Measurements from ENCODE around the gene LMTK3. TPM values are rescaled to one million over a fixed set of nuclear protein-coding genes. Genes with fewer than 3 reads are reported as not detected.
A peak's percentile ranks its signal among the peaks of the same experiment; 100 is the strongest.

LMTK3 gene
- total RNA-seq, 1 donor, result not detected

- DNase-seq (ENCODE audit: insufficient read length, low spot score, missing footprints), result peak; percentile 99
- Histone ChIP-seq H3K4me2 (ENCODE audit: insufficient read depth, low read length) (peak overlapping the region; percentile 82), H3K27ac (ENCODE audit: low read depth, low read length) (peak overlapping the region; percentile 79), H3K36me3 (ENCODE audit: insufficient read depth, low read length) (peaks cover 35% of the 10 kb centered on the region), H3K79me2 (ENCODE audit: insufficient read depth, low read length) (peaks cover 22% of the 10 kb centered on the region), H3K4me3 (ENCODE audit: insufficient read depth, low read length) (peak overlapping the region; percentile 95), H3K9me3 (ENCODE audit: low read depth, low read length) (no peaks in the 10 kb centered on the region), H2AFZ (ENCODE audit: low read length) (peak overlapping the region; percentile 73), H4K20me1 (ENCODE audit: insufficient read depth, low read length) (peaks cover 29% of the 10 kb centered on the region), H3K4me1 (ENCODE audit: insufficient read depth, low read length) (peaks cover 25% of the 10 kb centered on the region), H3K27me3 (ENCODE audit: insufficient read depth, low read length) (no peaks in the 10 kb centered on the region)
- no peak for TF ChIP-seq CTCF (IDR thresholded peaks at IDR 0.05; ENCODE audit: extremely low read depth, low read depth, low read length)
These were observed 42.8 kb downstream of the LMTK3 start for GRCh38 chr19:48468772-48469288.

GRCh38 chr19:48466561-48467325 lies 44.9 kb downstream of the LMTK3 start:
- H3K36me3 ChIP-seq (ENCODE audit: insufficient read depth, low read length), result peaks cover 17% of the 10 kb centered on the region
- no peaks in the 10 kb centered on the region for H3K9me3 ChIP-seq (ENCODE audit: low read depth, low read length)
- TF ChIP-seq CTCF (IDR thresholded peaks at IDR 0.05; ENCODE audit: extremely low read depth, low read depth, low read length), result no peak
- peaks cover 25% of the 10 kb centered on the region for H3K4me1 ChIP-seq (ENCODE audit: insufficient read depth, low read length)
- H3K4me2 ChIP-seq (ENCODE audit: insufficient read depth, low read length), result peak overlapping the region; percentile 29
- H4K20me1 ChIP-seq (ENCODE audit: insufficient read depth, low read length), result peaks cover 14% of the 10 kb centered on the region
- peaks cover 18% of the 10 kb centered on the region for H3K79me2 ChIP-seq (ENCODE audit: insufficient read depth, low read length)
- H3K27me3 ChIP-seq (ENCODE audit: insufficient read depth, low read length), result no peaks in the 10 kb centered on the region
- H3K4me3 ChIP-seq (ENCODE audit: insufficient read depth, low read length), result no peak overlapping the region
- H2AFZ ChIP-seq (ENCODE audit: low read length), result no peak overlapping the region
- DNase-seq (ENCODE audit: insufficient read length, low spot score, missing footprints), result peak; percentile 99
- H3K27ac ChIP-seq (ENCODE audit: low read depth, low read length), result no peak overlapping the region

DNA sequence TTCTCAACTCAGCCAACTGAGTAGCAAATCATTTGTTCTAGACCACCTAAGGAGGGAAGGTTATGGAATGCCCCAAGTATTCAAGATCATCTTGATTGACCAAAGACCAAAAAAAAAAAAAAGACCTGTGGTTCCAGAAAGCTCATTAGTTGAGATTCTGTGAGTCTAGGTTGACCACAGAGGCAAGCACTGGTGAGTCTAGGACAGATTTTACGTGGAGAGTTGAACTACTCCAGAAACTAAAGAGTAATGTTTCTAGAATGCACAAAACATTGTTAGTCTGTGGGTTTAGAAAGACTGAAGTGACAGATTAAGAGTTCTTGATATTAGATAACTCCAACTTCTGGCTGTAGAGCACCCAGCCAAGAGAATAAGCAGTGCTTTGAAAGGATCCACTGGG lies 46.4 kb downstream of the LMTK3 start:
- Histone ChIP-seq H4K20me1 (ENCODE audit: insufficient read depth, low read length) (peaks cover 5% of the 10 kb centered on the region), H3K4me2 (ENCODE audit: insufficient read depth, low read length) (no peak overlapping the region), H2AFZ (ENCODE audit: low read length) (no peak overlapping the region), H3K27me3 (ENCODE audit: insufficient read depth, low read length) (no peaks in the 10 kb centered on the region), H3K4me3 (ENCODE audit: insufficient read depth, low read length) (no peak overlapping the region), H3K27ac (ENCODE audit: low read depth, low read length) (no peak overlapping the region), H3K9me3 (ENCODE audit: low read depth, low read length) (no peaks in the 10 kb centered on the region), H3K4me1 (ENCODE audit: insufficient read depth, low read length) (peaks cover 20% of the 10 kb centered on the region), H3K36me3 (ENCODE audit: insufficient read depth, low read length) (peaks cover 2% of the 10 kb centered on the region), H3K79me2 (ENCODE audit: insufficient read depth, low read length) (peaks cover 5% of the 10 kb centered on the region)
- no peak for DNase-seq (ENCODE audit: insufficient read length, low spot score, missing footprints)
- no peak for TF ChIP-seq CTCF (IDR thresholded peaks at IDR 0.05; ENCODE audit: extremely low read depth, low read depth, low read length)

DNA sequence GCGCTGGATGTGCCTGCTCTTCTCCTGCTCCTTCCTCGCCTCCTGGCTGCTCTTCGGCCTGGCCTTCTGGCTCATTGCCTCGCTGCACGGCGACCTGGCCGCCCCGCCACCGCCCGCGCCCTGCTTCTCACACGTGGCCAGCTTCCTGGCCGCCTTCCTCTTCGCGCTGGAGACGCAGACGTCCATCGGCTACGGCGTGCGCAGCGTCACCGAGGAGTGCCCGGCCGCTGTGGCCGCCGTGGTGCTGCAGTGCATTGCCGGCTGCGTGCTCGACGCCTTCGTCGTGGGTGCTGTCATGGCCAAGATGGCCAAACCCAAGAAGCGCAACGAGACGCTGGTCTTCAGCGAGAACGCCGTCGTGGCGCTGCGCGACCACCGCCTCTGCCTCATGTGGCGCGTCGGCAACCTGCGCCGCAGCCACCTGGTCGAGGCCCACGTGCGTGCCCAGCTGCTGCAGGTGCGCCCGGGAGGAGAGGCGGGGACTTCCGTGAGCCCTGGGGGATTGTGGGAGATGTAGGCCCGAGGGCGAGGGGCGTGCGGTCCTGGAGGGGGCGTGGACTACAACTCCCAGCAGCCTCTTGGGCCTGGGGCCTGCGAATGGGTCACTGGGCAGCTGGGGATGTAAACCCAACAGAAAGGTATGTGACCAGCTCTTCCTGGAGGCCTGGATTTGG lies 49.5 kb downstream of the LMTK3 start:
- Histone ChIP-seq H3K4me3 (ENCODE audit: insufficient read depth, low read length) (no peak overlapping the region), H3K4me1 (ENCODE audit: insufficient read depth, low read length) (peaks cover 8% of the 10 kb centered on the region), H2AFZ (ENCODE audit: low read length) (no peak overlapping the region), H3K4me2 (ENCODE audit: insufficient read depth, low read length) (no peak overlapping the region), H3K9me3 (ENCODE audit: low read depth, low read length) (no peaks in the 10 kb centered on the region), H3K79me2 (ENCODE audit: insufficient read depth, low read length) (no peaks in the 10 kb centered on the region), H4K20me1 (ENCODE audit: insufficient read depth, low read length) (no peaks in the 10 kb centered on the region), H3K36me3 (ENCODE audit: insufficient read depth, low read length) (peaks cover 6% of the 10 kb centered on the region), H3K27me3 (ENCODE audit: insufficient read depth, low read length) (no peaks in the 10 kb centered on the region), H3K27ac (ENCODE audit: low read depth, low read length) (no peak overlapping the region)
- no peak for TF ChIP-seq CTCF (IDR thresholded peaks at IDR 0.05; ENCODE audit: extremely low read depth, low read depth, low read length)
- DNase-seq (ENCODE audit: insufficient read length, low spot score, missing footprints), result peak; percentile 71
